GM21737 (cell line): ENCODE data around the gene CPA1.

Source experiments
- ATAC-seq: cut with Tn5 transposase; IDR thresholded peaks from one replicate; pipeline ENCODE4 v1.9.1; 2021; ENCODE audit warnings: mild to moderate bottlenecking, moderate library complexity; ENCODE audit not compliant: unreplicated experiment

CPA1 gene

DNA sequence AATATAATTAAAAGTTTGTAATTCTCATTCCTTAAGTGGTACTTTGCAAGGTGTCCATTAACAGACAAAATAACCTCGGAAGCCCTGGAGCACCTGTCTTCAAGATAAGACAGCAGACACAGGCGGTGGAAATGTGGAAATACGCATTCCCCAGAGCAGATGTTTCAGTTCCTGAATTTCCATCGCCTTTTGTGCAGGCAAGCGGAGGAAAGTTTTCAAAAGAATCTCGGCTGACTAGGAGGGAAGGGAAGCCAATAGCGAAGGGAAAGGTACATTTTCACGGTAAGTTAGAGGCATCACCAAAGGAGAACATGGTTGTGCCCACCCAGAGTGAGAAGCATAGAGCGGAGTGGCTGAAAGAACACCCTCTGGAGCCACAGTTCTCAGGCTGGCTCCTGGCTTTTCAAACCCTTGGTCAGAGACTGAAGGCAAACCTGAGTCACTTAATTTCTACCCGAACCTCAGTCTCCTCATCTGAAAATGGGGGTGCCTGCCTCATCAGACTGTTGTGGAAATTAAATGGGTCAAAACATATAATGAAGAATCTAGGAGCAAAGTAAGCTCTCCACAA is 13.6 kb downstream of the CPA1 start:
- no peak for ATAC-seq

DNA sequence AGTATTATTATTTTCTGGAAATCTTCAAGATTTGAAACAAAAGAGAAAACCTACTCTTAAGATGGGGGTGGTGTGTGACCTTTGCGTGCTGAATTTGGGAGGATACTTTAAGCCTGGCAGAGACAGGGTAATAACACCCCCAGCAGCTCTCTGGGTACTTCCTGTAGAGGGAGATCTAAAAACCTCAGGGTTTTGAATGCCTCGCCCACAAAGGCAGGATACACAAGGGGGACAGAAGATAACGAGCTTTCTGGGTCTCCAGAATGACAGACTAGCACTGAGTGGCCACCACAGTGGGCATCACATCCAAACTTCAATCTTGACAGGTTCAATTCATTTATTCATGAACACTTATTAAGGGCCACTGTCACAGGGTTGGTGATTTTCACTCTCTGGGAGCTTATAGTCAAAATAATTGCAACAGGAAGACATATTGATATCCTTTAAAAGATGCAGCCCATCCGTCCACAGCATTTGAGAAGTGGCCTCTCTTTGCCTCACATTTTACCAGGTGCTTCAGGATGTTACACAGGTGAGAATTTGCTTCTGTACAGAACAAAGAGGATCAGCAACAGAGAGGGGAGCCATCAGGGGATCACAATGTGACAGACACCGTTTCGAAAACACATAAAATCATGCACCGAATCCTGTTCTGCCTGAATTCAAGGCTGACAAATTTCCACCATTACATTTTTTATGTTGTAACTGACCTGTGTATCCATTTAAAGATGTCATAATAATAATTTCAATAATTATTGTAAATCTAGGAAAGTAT is 14.3 kb downstream of the CPA1 start:
- ATAC-seq, result no peak

DNA sequence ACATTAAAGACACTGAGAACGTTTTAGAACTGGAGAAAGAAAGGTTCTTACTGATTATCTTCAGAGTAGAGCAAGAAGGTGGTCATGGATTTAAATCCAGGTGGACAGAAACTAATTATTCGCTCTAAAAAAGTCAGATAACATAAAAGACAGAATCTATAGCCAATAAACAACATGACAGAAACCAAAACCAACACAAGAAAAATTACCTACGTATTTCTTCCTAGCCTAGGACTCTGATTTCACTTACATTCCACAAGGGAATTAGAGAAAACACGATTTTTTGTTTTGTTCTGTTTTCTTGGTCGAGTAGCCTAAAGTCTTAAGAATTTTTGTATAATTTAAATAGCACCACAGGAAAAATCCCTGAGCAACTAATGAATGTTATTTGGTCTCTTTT is 15.1 kb downstream of the CPA1 start:
- ATAC-seq, result no peak

DNA sequence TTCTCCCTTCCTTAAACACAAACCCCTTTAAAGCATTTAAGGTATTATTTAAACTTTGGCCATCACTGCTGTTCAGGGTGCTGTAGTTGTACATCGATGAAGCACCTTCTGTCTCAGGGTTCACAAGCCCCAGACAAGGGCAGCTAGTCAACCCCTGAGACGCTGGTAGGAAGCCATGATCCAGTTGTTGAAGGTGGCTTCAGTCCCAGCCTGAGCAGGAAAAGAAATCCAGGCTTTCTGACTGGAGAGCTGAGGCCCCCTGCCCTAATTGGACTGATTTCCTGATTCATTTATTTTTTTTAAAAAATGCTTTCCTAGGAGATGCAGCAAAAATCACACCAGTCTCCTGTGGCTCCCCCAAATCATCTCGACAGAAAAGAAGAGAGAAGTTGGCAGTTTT is 15.8 kb downstream of the CPA1 start:
- ATAC-seq, result no peak

GRCh38 chr7:130397051-130397757 is 16.9 kb downstream of the CPA1 start:
- no peak for ATAC-seq

GRCh38 chr7:130397758-130398073 is 17.4 kb downstream of the CPA1 start:
- no peak for ATAC-seq

DNA sequence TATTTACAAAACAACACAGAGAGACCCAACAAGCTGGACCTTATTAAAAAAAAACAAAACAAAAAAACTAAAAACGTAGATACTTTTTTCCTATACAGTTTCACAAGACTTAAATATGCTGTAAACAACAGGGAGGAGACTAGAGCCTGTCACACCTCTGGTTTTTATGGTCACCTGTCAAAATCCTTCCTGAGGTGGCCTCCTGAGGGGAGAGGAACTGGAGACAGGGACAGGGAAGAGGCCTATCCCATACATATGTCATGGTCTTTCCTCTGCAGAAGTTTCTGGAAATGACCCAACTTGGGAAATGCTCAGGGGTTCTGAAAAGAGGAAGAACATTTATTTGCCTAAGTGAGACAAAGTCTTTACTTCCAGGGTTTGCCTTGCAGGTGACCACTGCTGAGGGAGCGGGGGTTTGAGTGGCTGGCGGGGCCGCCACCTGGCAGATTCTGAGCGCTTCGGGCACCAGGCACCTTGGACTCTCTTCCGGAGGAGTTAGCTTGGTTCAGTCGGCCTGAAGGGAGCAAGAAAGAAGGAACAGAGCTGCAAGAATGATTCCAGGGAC is 18.3 kb downstream of the CPA1 start:
- ATAC-seq, result no peak

GRCh38 chr7:130400120-130400572 is 19.9 kb downstream of the CPA1 start:
- ATAC-seq, result no peak

GRCh38 chr7:130401101-130401500 is 20.8 kb downstream of the CPA1 start:
- no peak for ATAC-seq

DNA sequence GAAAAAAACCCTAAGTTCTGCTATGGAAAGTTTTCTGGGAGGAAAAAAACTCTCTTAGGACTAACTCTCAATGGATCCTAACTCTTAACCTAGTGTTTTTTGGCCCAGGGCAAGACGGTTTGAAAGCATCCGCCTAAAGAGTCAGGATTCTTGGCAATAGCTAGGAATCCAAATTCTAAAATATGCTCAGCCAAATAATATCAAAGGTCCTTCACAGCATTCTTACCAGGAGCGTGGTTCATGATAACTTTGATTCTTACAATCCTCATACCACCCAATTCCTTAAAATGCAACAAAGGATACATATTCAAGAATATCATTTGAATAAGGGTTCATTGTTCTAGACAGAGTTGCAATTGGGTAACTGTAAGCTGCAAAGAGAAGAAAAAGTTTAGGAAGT is 21.3 kb downstream of the CPA1 start:
- no peak for ATAC-seq

DNA sequence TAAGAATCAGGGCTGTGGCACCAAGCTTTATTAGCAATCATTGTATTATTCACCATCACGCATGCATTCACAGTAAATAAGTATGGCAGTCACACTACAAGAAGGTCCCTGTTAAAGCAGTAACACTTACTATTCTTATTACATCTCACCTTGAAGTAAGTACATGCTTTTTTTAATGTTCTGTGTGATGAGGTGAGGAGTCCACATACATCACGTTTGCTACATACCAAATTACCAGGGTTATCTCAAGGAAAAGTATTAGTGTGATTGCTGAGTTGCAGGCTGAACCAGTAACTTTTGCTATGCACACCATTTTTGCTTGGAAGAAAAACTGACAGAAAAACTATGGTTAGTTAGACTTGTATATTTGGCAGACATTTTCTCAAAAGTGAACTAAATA is 24.7 kb downstream of the CPA1 start:
- ATAC-seq, result no peak

DNA sequence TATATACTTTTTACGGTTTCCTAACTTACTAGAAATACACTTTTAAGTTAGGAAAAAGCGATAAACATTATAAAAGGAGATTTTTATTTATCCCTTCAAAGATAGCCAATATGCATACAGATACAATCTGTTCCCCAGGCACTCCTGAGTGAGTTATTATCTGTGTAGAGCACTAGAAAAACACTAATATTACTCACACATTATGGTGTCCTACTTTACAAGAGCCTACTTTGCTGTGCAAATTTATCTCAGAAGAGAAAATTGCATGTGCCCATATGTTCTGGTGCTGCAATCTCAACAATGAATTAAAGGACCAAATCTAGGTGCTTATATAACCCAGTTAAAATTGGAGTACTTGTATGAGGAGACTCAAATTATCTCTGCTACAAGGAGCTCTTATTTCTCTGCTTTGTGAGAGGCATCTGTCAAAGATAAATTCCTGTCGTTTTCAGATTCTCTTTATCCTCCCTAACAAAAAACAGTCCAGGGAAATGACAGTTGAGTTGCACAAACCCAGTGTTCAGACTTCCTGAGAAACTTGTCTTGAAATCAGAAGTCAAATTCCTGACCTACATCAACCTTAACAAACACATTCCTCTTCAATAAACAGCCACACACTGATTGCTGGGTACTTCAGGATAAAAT is 28.9 kb downstream of the CPA1 start:
- no peak for ATAC-seq

GRCh38 chr7:130409712-130410072 is 29.4 kb downstream of the CPA1 start:
- no peak for ATAC-seq

- no peak for ATAC-seq
Observed at GRCh38 chr7:130410868-130411541, 30.7 kb downstream of the CPA1 start.

DNA sequence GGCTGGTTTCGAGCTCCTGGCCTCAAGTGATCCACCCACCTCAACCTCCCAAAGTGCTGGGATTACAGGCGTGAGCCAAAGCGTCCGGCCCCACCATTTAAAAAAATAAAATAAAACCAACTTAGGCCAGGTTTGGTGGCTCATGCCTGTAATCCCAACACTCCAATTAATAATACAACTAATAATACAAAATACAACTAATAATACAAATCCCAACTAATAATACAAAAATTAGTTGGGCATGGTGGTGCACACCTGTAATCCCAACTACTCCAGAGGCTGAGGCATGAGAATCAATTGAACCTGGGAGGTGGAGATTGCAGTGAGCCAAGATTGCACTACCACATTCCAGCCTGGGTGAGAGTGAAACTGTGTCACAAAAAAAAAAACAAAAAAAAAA is 32.9 kb downstream of the CPA1 start:
- no peak for ATAC-seq

GRCh38 chr7:130415006-130415405 is 34.7 kb downstream of the CPA1 start:
- ATAC-seq, result no peak

- no peak for ATAC-seq
Observed at GRCh38 chr7:130417213-130417612, 36.9 kb downstream of the CPA1 start.

GRCh38 chr7:130418306-130418705 is 38.0 kb downstream of the CPA1 start:
- ATAC-seq, result no peak

- ATAC-seq, result no peak
Observed at GRCh38 chr7:130419658-130420057, 39.4 kb downstream of the CPA1 start.

GRCh38 chr7:130420943-130421578 is 40.8 kb downstream of the CPA1 start:
- no peak for ATAC-seq
